NCI-H2107 treated with DMSO at 0.1 percent for 48 hours (cell line): ENCODE results near the gene DIAPH1.
A peak's percentile ranks its signal among the peaks of the same experiment; 100 is the strongest.

Experiments used
- DNase-seq: peaks from one replicate; lab custom pipeline; 2025; ENCODE audit not compliant: unreplicated experiment; lab: John Stamatoyannopoulos, UW

The DIAPH1 gene

DNA sequence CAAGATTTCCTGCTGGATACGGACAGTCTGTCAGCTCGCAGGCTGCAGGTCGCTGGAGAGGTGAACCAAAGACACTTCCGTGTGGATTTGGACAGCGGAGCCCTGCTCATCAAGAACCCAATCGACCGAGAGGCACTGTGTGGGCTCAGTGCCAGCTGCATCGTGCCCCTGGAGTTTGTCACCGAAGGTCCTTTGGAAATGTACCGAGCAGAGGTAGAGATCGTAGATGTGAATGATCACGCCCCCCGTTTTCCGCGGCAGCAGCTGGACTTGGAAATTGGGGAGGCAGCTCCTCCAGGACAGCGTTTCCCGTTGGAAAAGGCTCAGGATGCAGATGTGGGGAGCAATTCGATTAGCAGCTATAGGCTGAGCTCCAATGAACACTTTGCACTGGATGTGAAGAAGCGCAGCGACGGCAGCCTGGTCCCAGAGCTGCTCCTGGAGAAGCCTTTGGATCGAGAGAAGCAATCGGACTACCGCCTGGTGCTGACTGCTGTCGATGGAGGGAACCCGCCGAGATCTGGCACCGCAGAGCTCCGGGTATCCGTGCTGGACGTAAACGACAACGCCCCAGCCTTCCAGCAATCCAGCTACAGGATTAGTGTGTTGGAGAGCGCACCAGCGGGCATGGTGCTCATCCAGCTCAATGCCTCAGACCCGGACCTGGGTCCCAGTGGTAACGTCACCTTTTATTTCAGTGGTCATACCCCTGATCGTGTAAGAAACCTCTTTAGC is 133.3 kb downstream of the DIAPH1 start:
- no peak for DNase-seq

DNA sequence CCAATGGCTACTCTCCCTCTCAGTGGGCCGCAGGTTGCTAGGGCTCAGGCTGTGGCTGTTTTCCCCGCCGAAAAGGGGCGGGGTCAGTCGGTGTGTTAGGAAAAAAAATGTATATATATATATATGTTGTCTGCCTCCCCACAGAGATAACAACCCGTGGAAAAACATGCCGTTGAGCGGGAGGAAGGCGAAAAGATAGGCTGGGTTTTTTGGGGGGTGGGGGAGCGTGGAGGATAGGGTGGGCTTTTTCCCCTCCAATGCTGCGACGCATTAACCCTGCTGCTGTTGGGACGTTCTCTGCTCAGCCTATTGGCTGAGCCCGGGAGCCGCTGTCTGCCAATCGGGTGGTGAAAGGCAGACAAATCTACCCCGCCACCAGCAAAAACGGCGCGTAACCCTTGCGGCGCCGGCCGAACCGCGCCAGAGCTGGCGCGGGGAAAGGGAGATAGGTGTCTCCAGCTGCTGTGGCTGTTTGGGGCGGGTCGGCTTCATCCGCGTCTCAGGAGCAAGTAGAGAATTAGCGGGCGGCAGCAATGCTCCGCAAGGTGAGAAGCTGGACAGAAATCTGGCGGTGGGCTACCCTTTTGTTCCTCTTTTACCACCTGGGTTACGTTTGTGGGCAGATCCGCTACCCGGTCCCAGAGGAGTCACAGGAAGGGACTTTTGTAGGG is 134.0 kb downstream of the DIAPH1 start, which contains the start of gene PCDHGC4:
TSS of gene PCDHGC4 (plus strand) at position 390 of the 671 bp plus-strand sequence. CDS start at position 534, 144 bp downstream.
- DNase-seq, result no peak

DNA sequence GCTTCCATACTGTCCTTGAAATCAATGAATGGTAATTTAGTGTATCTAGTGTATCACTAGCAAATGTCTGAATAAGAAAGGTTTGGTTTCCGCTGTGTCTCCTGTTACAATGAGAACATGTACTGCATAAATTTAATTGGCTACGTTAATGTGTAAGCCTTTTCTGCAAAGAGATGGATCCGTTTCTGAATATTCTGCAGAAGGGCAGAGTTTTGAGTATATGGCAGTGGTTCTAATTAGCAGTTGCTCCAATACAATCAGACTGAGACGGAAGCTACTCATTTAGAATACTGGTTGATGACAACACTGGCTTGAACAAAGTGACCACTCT is 134.5 kb downstream of the DIAPH1 start:
- DNase-seq, result peak; percentile 31

DNA sequence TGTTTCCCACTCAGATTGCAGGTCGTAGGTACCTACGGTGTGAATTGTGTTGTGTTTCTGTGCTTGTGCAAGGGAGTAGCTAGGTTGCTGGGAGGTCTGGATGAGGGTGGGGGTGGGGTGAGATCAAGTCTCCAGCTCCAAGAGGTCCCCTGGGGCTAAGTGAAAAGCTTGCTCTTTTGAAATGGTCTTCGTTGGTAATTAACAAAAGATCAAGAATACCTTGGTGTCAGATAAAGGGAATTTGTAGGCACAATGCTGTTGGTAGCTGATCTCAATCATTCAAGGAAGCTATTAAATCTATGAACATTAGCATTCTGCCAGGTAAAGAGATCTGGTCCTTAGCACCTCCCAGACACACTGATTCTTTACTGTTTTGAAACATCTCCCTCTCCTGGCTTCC is 134.9 kb downstream of the DIAPH1 start:
- no peak for DNase-seq

DNA sequence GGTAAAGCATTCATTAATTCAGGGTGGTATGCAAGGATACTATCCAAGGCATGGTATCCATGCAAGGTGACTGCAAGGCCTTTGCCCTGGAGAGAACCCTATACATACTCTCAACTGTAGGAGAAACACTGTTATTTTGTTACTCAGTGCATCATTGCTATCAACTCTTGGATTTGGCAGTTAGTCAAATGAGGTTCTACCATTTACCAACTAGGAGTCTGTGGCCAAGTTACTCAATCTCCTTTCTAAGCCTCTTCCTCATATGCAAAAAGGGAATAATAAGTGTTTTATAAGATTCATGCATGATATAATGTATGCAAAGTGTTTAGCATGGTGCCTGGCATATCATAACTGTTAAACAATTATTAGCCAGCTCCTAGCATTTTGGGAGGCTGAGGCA is 139.0 kb downstream of the DIAPH1 start:
- DNase-seq, result no peak

DNA sequence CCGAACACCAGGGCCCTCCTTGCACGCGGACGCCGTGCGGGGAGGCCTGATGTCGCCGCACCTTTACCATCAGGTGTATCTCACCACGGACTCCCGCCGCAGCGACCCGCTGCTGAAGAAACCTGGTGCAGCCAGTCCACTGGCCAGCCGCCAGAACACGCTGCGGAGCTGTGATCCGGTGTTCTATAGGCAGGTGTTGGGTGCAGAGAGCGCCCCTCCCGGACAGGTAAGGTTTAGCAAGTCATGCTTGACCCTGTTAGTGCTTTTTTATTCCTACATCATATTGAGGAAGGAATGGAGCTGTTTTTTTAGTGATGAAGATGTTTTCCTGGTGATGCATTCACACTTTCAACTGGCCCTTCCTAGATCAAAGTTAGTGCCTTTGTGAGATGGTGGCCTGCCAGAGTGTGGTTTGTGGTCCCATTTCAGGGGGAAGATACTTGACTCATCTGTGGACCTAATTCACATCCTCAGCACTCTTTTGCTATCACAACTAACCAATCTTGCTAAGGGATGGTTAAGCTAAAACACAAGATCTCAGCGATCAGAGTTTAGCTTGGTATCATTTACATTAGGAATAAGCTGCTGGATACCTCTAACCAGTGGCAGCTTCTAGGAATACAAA is 140.4 kb downstream of the DIAPH1 start:
- no peak for DNase-seq

DNA sequence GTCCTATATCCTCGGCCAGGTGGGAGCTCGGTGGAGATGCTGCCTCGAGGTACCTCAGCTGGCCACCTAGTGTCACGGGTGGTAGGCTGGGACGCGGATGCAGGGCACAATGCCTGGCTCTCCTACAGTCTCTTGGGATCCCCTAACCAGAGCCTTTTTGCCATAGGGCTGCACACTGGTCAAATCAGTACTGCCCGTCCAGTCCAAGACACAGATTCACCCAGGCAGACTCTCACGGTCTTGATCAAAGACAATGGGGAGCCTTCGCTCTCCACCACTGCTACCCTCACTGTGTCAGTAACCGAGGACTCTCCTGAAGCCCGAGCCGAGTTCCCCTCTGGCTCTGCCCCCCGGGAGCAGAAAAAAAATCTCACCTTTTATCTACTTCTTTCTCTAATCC is 141.0 kb downstream of the DIAPH1 start:
- no peak for DNase-seq

DNA sequence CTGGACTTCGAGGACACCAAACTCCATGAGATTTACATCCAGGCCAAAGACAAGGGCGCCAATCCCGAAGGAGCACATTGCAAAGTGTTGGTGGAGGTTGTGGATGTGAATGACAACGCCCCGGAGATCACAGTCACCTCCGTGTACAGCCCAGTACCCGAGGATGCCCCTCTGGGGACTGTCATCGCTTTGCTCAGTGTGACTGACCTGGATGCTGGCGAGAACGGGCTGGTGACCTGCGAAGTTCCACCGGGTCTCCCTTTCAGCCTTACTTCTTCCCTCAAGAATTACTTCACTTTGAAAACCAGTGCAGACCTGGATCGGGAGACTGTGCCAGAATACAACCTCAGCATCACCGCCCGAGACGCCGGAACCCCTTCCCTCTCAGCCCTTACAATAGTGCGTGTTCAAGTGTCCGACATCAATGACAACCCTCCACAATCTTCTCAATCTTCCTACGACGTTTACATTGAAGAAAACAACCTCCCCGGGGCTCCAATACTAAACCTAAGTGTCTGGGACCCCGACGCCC is 141.7 kb downstream of the DIAPH1 start:
- no peak for DNase-seq

DNA sequence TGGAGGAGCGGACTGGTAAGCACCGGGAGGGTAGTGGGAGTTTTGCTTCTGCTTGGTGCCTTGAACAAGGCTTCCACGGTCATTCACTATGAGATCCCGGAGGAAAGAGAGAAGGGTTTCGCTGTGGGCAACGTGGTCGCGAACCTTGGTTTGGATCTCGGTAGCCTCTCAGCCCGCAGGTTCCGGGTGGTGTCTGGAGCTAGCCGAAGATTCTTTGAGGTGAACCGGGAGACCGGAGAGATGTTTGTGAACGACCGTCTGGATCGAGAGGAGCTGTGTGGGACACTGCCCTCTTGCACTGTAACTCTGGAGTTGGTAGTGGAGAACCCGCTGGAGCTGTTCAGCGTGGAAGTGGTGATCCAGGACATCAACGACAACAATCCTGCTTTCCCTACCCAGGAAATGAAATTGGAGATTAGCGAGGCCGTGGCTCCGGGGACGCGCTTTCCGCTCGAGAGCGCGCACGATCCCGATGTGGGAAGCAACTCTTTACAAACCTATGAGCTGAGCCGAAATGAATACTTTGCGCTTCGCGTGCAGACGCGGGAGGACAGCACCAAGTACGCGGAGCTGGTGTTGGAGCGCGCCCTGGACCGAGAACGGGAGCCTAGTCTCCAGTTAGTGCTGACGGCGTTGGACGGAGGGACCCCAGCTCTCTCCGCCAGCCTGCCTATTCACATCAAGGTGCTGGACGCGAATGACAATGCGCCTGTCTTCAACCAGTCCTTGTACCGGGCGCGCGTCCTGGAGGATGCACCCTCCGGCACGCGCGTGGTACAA is 142.5 kb downstream of the DIAPH1 start:
- no peak for DNase-seq

DNA sequence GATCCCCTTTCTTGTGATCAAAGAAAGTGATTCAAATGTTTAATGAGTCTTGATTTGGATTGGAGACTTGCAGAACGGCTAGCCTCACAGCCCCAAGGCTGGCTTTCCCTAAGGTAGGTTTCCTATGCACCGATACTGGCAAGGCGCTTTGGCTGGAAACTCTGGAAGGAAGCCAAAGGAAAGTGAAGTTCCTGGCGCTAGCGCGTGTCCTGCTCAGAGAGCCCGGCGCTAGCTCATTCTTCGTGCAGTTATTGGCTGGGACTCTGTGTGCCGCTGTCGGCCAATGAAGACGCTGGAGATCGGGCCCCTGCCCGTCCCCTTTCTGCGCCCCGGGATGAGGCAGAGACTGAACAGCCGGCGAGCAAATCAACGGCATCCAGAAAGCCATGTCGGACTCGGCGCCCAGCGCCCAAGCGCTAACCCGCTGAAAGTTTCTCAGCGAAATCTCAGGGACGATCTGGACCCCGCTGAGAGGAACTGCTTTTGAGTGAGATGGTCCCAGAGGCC is 143.1 kb downstream of the DIAPH1 start, which contains the start of gene PCDHGC3:
TSS of gene PCDHGC3 (plus strand) at position 342 of the 507 bp plus-strand sequence. CDS start at position 493, 151 bp downstream.
- DNase-seq, result peak; percentile 51

DNA sequence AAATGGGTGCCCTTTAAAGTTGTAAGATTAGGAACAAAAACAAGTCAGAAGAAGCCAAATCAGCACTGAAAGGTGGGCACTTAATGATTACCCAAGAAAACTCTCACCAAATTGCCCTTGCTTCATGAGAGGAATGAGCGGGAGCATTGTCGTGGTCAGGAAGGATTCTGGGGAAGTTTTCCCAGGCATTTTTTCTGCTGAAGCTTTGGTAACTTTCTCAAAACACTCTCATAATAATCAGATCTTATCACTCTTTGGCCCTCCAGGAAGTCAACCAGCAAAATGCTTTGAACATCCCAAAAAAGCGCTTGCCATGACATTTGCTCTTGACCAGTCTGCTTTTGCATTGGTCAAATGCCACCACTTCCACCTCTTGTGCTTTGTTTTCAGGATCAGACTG is 153.4 kb downstream of the DIAPH1 start:
- no peak for DNase-seq
